ENCODE data around the gene SCAF11.

DNA sequence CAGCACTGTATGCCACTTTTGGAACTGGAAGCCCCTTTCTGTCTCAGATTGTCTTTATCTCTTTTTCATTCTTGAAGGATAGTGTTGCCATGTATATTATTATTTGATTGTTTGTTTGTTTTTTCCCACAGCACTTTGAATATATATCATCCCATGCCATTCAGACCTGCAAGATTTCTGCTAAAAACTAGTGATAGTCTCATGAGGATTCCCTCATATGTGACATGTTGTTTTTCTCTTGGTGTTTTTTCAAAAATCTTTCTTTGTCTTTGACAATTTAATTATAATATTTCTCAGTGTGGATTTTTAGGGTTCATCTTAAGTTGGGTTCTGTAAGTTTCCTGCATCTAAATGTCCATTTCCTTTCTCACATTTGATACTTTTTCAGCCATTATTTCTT lies 36.8 kb upstream of the SCAF11 start:
- TF ChIP-seq POLR2A (IDR thresholded peaks at IDR 0.05; ENCODE audit: low read length) (no peak), GATA1 (IDR thresholded peaks at IDR 0.05; ENCODE audit: low read depth, low read length) (no peak)
